ENCODE results near the gene GNAQ. TPM values are rescaled to one million over a fixed set of nuclear protein-coding genes. Genes with fewer than 3 reads are reported as not detected.

Gene GNAQ
- total RNA-seq, 1 donor from 2014 or later = 12.2 TPM

DNA sequence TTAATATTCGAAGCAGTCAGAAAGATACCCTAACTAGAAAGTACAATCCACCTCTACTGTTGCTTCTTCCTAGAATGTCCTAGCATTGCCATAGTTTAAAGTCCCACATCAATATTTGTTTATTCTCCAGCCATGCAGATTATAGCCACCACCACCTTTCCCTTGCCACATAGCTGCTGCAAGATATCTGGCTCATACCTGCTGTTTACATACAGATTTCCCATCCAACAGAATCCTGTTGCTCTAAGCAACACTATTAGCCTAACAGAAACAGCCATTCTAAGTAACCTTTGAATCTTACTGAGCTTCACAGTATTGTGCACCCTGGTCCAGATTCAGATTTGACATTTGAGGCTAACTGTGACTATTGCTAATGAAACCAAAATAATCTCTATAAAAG lies 45.6 kb downstream of the GNAQ start:
- ATAC-seq (ENCODE audit: poor library complexity) (no peak), DNase-seq (no peak)
- intact Hi-C loops (cut with DNase I) = no loop called here

DNA sequence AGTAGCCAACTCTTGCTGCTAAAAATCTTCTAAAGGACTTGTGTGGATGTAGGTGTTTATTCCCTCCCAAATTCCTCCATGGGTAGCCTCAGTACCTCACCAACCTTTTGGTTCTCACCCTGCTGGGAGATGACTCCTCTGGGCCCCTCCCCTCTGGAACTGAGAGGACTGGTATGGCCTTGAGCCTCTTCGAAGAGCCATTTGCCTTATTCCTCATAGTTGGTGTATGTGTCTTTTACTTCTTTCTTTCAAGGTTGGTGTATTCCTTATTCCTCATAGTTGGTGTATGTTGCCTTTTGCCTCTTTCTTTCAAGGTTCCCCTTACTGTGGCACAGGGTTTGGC lies 48.3 kb downstream of the GNAQ start:
- no peak for ATAC-seq (ENCODE audit: poor library complexity)
- DNase-seq = no peak
- intact Hi-C loops (cut with DNase I) = no loop called here

DNA sequence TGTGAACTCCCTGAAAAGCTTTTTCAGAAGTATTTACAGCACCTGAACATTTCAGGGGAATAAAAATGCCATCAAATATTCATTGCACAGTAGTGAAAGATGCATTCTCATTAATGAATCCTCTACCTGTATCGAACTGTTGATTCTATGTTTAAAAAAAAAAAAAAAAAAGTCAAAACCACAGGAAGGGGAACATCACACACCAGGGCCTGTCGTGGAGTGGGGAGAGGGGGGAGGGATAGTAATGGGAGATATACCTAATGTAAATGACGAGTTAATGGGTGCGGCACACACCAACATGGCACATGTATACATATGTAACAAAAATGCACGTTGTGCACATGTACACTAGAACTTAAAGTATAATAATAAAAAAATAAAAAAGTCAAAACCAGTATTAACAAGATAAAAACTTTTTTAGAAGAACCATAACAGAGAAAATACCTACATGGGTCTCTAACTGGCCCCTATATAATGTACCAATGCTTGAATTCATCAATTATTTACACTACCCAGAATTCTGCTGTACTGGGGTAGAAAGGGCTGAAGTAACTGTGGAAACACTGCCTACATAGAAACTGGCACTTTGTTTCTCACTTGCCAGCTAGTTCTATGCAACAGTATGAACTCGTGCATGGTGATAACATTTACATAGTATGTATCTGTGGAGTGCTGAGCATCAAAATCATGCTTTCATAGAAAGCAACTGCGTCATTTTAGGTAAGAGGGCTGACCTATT lies 48.9 kb downstream of the GNAQ start:
- DNase-seq = no peak
- intact Hi-C loops (cut with DNase I) = no loop called here

DNA sequence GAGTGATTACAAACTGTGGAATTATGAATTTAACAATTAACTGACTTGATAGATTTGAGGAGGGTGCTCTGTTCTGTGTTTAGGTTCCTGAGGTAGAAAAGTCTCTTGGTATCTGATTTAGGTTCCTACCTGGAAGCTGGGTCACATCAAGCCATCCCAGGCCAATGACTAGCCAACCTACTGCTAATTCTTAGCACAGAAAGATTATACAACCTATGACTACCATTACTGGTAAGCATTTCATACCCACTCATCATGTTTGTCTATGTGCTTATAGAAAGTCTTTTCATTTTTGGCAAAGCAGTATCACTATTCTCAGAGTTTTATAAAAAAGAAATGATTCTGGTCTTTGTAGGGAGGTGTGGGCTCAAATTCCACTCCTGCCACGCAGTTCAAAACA lies 49.7 kb downstream of the GNAQ start:
- intact Hi-C loops (cut with DNase I) = no loop called here
- no peak for ATAC-seq (ENCODE audit: poor library complexity)
- DNase-seq = no peak

More for the DNA sequence above, 48.9 kb downstream of the GNAQ start:
- no peak for ATAC-seq (ENCODE audit: poor library complexity)

DNA sequence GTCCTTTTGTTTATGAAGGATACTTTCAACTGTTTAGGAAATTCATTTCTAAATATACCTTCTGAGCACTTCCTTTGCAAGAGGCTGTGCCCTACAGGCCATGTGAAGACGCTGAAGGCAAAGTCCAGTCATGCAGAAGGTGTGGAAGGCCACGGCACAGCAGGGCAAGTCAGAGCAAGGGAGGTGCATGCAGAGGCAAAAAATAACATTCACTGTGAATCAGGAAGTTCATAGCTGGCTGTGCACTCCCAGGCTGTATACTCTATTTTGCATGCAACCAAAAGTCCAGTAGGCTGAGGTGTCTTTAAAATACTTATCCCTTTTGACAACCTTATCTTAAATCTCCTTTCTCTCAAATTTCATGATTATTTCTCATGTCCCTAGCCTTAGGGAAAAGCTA lies 50.3 kb downstream of the GNAQ start:
- DNase-seq = no peak
- ATAC-seq (ENCODE audit: poor library complexity) = peak; percentile 52
- intact Hi-C loops (cut with DNase I) = no loop called here

DNA sequence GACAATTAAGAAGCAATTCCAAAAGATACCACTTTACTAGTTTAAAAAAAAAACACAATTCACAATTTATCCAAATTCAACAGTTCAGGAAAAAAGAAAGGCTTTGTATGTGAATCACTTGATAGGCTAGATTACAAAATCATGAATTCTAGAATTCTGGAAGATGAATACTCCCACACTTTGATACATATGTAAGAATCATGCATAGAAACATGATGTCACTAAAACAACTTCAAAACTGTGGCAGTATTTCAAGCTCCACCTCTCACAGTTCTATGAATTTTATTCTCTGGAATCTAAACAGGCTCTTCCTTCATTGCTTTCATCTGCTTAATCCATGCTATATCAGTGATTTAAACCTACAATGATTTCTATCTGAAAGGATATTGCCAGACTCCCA lies 51.0 kb downstream of the GNAQ start:
- ATAC-seq (ENCODE audit: poor library complexity) (no peak), DNase-seq (no peak)
- intact Hi-C loops (cut with DNase I) = no loop called here

DNA sequence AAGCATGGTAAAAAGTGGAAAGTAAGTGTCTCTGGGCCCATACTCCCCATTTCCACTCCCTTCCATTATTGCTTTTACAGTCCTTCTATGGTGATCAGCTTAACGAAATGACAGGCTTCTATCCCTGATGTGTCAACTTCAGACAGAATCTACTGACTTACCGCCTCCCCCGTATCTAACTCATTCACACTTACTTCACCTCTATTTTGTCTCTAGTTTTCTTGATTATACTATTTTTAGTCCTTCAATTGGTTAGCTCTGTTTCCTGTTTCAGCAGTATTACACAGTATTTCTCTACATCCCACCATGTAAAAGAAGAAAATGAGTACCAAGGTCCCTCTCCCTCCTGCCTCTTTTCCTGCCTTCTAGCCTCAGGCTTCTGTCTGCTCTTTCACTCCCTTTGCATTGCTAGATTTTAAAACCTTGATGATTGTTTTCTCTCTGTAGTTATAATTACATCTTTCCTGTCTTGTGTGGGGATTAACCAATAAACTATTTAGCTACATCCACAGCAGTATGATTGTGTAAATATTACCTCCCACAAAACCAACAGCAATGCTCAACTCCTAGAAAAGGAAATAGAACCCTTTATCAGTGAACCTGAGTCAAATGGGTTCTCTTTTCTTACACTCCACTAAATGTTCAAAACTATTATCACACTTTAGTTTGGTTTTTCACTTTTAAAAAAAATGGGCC lies 53.4 kb downstream of the GNAQ start:
- DNase-seq = no peak
- intact Hi-C loops (cut with DNase I) = loop anchor here (10.0 kb wide), 1 partner anchor 57 kb away; the partner anchor contains the start of gene GNAQ
- no peak for ATAC-seq (ENCODE audit: poor library complexity)

DNA sequence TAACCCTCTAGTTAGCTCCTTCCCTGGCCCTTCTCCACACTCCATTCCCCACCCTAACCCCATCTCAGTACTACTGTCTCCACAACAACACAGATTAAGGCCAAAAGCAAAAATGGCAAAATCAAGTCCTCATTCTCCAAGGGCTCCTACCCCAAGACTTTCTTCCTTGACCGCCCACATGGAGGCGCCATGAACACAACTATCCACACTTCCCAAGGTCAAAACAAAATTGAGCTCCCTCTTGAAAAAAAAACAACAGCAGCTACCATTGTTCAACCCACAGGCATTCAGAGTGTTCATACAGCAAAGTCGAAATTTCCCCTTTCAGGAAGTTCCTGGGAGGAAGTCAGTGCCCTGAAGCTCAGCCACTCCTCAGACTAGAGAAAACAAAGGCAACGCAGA lies 54.4 kb downstream of the GNAQ start:
- peak; percentile 83 for ATAC-seq (ENCODE audit: poor library complexity)
- intact Hi-C loops (cut with DNase I) = loop anchor here (10.0 kb wide), 1 partner anchor 58 kb away; the partner anchor contains the start of gene GNAQ
- peak; percentile 79 for DNase-seq

DNA sequence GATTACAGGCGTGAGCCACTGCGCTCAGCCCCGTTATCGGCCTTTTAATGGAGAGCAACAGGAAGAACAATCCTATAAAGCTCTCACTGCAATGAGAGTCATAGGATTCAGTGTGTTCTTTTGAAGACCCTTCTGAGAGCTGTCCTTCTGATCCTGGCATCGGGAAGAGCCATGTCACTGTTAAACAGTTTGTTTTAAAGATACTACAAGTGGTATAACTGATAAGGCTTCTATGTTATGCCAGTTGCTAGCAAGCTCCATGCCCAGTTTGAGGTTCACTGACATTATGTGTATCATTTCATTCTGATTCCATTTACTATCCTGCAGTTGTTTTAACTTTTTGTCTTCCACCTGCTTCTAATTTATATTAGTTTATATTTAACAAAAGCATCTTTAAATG lies 55.8 kb downstream of the GNAQ start:
- DNase-seq (no peak), ATAC-seq (ENCODE audit: poor library complexity) (no peak)
- intact Hi-C loops (cut with DNase I) = loop anchor here (10.0 kb wide), 1 partner anchor 59 kb away; the partner anchor contains the start of gene GNAQ

DNA sequence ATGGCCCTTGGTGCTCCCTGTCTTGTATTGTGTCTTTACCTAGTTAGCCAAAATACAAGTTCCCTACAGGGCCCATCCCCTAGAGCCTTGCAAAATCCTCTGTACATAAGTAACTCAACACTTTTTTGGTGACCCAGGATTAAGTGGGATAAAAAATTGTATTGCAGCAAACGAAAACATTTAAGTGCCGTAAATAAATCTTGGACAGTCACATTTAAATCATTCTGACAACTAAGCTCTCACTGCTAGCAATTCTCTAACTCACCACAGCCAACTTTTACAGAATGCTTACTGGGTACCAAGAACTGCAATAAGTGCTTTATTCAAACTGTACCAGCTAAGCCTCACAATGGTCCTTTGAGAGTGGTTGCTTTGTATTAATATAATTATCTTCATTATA lies 56.6 kb downstream of the GNAQ start:
- intact Hi-C loops (cut with DNase I) = loop anchor here (10.0 kb wide), 1 partner anchor 60 kb away; the partner anchor contains the start of gene GNAQ
- no peak for DNase-seq
- no peak for ATAC-seq (ENCODE audit: poor library complexity)

DNA sequence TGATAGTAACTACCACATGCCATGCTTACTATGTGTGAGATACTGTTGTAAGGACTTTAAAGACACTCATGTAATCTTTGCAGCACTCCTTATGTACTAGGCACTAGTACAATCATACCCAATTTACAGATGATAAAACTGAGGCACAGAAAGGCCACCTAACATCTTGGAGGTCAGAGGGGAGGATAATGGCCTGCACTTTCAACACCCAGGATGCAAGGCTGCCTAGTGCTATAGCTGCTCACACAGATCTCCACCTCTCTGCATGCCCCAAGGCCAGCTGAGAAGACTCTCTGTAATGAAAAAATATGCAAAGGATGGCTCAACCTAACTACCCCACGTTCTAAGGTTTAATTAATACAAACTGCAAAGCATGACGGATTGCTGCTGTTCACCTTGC lies 57.2 kb downstream of the GNAQ start:
- no peak for DNase-seq
- intact Hi-C loops (cut with DNase I) = loop anchor here (10.0 kb wide), 1 partner anchor 60 kb away; the partner anchor contains the start of gene GNAQ
- ATAC-seq (ENCODE audit: poor library complexity) = no peak

DNA sequence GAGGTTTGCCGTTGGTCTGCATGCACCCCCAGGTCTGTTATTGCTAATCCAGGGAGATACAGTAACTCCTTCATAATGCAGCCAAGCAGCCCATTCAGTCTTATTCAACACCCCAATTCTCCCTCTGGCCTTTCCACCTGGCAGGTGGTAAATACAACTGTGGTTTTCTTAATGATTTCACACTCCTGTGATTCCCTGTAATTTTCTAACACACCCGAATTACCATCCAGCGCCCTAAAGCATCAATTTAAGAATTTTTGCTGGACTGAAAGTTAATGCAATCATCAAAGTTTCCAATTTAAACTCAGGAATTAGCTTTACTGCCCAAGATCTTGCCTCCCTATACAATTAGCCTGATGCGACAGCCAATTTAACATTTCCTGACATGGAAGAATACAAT lies 62.5 kb downstream of the GNAQ start:
- DNase-seq (no peak), ATAC-seq (ENCODE audit: poor library complexity) (no peak)
- intact Hi-C loops (cut with DNase I) = no loop called here

DNA sequence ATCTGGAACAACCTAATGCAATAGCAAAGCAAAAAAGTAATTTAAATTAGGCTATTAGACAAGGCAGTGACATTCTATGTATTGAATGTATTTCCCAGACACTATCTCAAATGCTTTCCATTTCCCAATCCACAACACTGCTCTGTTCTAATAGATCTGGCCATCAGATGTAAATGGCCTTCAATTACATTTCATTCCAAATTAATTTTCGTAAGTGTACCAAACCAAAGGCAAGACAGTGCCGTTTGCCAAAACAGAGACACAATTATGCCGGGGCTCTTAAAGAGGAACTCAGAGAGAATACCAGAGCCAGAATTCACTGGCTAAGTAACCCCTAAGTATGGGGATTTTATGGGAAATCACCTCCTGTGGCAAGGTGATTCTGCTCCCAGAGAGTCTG lies 63.1 kb downstream of the GNAQ start:
- DNase-seq (no peak), ATAC-seq (ENCODE audit: poor library complexity) (no peak)
- intact Hi-C loops (cut with DNase I) = no loop called here

DNA sequence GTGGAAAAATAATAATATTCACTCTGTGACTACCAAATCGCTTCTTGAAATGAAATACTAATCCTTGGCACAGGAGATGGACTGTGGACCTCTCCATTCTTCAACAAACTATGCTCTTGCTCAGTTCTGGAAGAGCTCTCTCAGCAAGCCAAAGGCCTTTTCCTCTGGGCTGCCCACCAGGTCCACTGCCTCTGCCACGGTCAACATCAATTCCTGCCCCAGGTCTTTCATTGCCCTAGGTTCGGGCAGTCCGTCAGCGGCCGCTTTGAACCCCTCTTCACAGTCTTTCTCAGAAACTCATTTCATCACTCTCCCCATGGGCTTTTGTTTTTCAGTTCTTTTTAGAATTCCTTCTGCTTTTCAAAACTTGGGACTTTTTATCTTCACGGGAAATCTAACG lies 64.9 kb downstream of the GNAQ start:
- DNase-seq = no peak
- intact Hi-C loops (cut with DNase I) = no loop called here
- ATAC-seq (ENCODE audit: poor library complexity) = no peak

DNA sequence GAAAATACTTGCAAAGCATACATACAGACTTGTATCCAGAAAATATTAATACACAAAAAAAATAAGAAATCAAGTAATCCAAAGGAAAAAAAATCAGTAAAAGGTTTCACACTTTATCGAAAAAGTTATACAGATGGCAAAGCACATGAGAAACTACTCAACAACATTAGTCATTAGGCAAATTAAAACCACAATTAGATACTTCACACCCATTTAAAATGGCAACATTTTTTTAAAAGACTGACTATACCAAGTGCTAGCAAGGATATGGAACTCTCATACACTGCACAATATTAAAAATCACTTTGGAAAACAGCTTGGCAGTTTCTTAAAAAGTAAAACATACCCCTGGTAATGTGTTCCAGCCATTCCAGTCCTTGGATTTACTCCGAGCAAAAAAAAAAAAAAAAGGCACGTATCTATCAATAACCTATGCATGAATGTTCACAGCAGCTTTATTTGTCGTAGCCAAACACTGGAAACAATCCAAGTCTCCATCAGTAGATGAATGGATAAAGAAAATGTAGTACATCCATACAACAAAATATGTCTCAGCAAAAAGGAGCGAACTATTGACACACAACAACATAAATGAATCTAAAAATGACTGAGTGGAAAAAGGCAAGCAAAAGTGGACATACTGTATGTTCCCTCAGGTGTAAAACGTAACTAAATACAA lies 66.0 kb downstream of the GNAQ start:
- ATAC-seq (ENCODE audit: poor library complexity) = no peak
- DNase-seq = no peak
- intact Hi-C loops (cut with DNase I) = no loop called here

DNA sequence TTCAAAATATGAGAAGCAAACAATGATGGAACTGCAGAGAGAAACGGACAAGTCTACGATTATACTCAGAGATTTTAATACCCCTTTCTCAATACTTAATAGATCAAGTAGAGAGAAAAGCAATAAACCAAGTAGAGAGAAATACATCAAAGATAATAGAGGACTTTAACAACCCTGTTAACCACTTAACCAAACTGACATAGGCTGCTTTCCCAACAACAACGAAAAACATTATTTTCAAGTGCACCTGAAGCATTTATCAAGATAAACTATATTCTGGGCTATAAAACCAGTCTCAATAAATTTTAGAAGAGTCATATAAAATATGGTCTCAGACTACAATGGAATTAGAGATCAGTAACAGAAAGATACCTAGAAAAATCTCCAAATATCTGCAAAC lies 67.4 kb downstream of the GNAQ start:
- intact Hi-C loops (cut with DNase I) = no loop called here
- ATAC-seq (ENCODE audit: poor library complexity) = no peak
- no peak for DNase-seq

DNA sequence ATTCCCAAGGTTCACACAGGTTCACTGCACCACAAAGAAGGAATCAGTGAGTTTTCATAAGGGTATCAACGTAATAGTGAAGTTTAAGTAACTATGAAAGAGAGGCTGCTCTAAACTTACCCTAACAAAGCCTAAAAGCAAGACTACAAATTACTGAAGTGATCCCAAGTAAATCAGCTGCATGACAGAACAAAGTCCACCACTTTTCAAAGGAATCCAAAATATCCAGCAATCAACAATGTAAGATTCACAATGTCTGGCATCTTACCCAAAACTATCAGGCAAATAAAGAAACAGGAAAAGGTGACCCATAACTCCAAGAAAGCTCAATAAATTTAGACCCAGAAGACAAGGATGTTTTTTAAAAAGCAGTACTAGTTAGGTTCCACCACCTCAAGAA lies 70.1 kb downstream of the GNAQ start:
- intact Hi-C loops (cut with DNase I) = no loop called here
- DNase-seq = no peak
- no peak for ATAC-seq (ENCODE audit: poor library complexity)

DNA sequence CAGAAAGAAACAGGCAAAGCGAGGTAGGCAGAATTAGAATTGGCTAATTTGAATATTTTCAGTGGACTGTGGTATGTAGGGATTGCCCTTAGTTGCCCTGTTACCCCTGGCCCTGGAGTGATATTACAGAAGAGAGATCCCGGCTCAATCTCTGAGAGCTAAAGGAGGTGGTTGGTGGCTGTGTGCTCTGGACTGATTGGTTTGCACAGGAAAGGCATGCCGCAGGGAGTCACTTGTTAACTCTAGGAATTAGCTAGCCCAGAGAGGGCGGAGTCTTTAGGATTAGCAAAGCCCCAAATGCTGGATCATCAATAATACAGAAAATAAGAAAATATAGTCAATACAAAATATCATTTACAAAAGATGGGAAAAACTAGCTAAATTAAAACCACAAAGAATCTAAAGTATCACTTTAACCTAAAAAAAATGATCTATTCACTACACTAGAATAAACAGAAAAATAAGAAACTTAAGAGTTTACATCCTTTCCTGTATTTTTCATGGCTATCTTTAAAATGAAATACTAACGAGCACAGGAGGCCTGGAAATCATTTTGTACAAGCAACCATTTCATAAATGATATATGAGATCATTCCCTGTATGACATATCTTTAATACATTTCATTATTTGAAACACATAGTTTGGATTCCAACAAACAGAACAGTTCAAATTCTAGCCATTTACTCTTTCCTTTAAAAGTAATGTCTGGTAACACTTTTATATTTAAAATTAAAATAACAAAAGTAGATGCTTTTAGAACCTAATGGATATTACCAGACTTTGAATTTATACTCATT lies 71.1 kb downstream of the GNAQ start:
- DNase-seq = no peak
- no peak for ATAC-seq (ENCODE audit: poor library complexity)
- intact Hi-C loops (cut with DNase I) = no loop called here

DNA sequence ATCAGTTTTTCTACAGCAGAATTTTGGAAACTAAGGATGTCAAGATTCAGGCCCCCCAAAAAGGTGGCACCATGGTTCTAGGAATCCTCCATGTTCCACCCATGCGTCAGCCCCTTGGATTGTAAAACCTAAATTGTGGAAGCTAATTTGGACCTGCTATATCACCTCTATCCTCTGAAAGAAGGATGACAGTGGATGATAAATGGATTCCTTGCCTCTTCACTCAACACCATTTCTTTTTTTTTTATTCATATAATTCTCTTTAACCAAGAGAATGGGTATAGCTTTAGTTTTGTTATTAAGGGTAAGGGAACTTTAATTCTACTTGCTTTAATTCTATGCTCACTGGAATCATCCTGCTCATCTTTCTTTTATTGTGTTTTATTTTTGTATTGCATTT lies 71.8 kb downstream of the GNAQ start:
- DNase-seq = no peak
- no peak for ATAC-seq (ENCODE audit: poor library complexity)
- intact Hi-C loops (cut with DNase I) = no loop called here
